HG02852 (cell line): ENCODE data around the gene SOSTDC1.
"Not testable (repeated sequence)": the region's sequence is repeated elsewhere in the genome, so short reads cannot be mapped to it uniquely, and the experiment has no call there.

Experiments
- ATAC-seq: cut with Tn5 transposase; IDR thresholded peaks from one replicate; pipeline ENCODE4 v1.9.1; 2021; ENCODE audit warnings: mild to moderate bottlenecking, moderate library complexity; ENCODE audit not compliant: unreplicated experiment

SOSTDC1 gene, protein sequence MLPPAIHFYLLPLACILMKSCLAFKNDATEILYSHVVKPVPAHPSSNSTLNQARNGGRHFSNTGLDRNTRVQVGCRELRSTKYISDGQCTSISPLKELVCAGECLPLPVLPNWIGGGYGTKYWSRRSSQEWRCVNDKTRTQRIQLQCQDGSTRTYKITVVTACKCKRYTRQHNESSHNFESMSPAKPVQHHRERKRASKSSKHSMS

DNA sequence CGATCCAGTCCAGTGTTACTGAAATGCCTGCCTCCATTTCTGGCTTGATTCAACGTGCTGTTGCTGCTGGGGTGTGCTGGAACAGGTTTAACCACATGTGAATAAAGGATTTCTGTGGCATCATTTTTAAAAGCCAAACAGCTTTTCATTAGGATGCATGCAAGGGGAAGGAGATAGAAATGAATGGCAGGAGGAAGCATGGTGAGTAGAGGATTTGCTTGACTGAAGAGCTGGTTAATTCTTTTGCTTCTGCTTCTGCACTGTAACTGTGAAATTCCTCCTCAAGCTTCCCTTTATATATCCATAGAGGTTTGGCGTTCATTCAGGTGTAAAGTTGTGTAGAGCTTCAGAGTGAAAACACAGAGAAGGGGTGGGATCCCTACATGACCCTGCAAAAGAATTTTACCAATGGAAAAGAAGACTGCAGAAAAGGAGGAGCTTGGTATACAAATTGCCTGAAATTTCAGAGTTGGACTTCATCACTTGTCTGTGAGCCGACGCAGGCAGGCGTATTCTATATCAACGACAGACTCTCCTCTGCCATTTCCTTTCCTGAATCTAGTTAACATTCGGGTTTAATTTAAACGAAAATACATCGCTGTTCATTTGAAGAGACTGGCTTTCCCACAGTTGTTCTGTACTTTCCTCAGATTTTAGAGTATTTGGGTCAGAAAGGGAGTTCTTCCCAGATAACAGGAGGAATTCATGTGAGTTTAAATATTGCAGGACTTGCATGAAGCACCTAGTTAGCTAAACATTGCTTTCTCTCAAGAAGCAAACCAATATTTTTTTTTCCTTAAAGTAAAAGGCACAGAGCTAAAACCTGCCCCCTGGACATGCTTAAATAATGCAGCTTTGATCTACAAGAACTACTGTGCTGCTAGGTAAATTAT, at the start of gene SOSTDC1:
SOSTDC1 (minus strand) TSS at position 270 of the 893 bp plus-strand sequence; CDS start at position 200, 70 bp downstream.
- ATAC-seq: no peak

DNA sequence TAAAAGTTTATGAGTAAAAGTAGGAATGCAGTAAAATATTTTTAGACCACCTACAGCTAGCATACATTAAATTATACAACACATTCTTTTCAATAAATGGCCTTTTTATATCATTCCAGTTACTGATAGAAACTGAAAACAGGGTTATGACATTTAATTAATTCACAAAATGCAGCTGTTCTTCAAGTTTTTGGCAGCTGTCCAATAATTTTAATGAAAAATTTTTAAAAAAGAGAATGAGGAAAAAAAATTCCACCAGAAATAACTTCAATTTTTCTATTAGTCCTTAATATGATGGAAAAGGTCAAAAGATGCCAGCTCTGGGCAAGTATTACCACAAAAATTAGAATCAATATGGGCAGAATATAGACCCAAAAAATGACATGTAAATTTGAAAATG, 49.2 kb upstream of the SOSTDC1 start:
- no peak for ATAC-seq

DNA sequence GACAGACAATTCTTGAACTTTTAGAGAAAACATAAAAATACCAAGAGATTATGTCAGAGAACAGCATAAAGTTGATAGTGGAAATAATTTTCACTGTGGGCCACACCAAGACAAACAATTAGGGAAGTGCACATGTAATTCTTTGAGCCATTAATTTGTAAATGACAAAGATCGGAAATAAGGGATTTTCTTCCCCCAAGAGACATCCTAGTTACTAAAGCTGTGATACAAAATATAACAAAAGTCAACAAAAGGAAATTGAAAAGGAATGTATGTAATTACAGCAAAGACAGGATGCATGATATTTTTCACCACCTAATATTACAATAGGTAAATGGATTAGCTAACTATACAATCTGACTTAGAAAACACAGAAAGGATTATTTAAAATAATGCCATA, 48.7 kb upstream of the SOSTDC1 start:
- no peak for ATAC-seq

DNA sequence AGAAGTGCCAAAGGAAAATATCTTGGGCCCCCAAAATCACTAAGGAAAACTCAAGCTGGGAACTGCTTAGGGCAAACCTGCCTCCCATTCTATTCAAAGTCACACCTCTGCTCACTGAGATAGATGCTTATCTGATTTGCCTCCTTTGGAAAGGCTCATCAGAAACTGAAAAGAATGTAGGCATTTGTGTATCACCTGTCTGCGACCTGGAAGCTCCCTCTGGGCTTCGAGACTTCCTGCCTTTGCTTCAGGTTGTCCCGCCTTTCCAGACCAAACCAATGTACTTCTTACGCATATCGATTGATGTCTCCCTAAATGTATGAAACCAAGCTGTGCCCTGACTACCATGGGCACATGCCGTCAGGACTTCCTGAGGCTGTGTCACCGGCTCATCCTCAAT, 46.6 kb upstream of the SOSTDC1 start:
- no peak for ATAC-seq

DNA sequence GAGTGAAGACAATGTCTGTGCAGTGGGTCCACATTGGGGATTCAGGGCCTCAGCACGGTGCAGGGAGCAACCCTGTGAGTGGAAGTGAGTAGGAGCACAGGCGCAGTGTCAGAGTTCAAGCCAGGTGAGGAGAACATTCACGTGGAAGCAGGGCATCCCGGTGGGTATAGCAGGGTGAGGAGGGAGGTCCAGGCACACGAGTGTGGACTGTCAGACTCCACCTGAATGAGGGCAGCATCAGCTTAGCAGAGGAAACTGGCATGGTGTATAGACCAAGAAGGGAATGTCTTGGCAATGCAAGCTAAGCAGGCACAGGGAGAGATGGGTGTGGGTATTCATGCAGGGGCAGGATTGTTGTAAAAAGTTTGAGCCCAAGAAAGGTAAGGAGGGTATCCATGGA, 45.8 kb upstream of the SOSTDC1 start:
- no peak for ATAC-seq

DNA sequence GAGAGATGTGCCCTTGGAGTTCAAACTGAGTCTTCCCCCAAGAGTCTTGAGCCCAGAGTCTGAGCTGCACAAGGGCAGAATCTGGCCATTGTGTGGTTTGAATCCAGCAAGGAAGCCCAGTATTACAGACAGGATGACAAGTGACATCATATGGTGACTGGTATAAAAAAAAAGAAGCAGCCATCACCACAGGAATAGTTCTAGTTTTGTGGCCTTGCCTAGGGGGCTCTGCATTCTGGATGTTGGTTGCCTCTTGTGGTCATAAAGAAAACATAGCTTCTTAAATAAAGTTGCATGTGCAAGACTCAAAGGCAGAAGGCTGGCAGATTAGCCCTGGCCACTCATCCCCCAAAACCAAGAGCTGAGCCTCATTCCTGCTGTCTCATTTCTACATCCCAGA, 44.3 kb upstream of the SOSTDC1 start:
- no peak for ATAC-seq

DNA sequence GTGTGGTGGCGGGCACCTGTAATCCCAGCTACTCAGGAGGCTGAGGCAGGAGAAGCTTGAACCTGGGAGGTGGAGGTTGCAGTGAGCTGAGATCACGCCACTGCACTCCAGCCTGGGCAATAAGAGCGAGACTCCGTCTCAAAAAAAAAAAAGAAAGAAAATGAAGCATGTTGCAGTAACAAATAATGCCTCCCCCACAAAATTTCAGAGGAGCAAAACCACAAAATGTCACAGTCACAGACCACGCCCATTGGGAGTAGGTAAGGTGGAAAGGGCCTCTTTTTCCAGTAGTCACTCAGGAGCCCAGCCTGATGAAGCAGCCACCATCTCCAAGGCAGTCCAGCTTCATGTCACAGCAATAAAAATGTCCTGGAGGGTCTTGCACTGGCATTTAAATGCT, 40.9 kb upstream of the SOSTDC1 start:
- not testable (repeated sequence) for ATAC-seq

DNA sequence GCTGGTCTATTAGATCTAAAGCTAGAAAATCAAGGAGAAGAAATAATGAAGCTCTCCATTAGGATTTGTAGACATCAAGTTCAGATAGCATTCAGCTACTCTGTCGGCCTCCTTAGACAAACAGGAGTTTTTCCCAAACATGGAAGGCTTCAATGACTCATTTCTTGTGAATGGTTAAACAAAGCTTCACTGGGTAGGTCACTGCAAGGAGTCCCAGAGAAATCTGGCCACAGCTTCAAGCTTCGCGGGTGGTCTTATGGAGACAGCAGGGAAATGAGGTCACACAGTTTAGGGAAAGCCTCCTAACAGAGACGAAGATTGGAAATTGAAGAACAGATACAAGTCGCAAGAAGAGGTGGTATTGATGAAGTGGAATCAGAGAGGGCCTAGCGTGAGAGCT, 38.5 kb upstream of the SOSTDC1 start:
- no peak for ATAC-seq

DNA sequence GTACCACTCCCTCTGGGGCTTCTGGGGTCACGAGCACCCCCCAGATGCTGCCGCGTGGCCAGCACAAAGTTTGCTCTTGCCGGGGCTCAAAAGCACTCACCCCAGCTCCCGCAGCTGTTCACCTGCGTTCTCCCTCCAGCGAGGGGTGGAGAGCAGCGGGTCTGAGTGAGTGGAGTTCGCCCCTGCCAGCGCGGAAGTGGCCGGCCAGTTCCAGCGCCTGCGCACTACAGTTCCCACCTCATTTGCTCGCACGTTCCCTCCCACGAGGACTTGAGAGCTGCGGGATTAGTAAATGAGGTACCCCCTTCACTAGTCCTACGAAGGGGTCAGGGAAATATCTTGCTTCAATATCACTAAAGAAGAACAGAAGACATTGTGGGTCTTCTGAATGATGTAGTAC, 36.8 kb upstream of the SOSTDC1 start:
- ATAC-seq: no peak

DNA sequence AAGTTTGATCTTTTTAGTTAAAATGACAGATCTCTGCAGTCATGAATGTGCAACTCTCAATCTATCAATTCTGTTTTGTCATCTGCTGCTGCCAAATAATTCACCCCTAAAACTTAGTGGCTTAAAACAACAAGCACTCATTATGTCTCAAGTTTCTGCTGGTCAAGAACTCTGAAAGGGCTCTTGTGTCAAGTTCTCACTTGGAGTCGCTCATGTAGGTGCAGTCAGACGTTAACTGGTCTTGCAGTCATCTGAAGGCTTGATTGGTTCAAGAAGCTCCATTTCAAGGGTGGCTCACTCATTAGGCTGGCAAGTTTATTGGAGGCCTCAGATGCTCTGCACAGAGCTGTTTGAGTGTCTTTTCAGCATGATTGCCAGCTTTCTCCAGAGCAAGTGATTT, 32.6 kb upstream of the SOSTDC1 start:
- ATAC-seq: no peak

DNA sequence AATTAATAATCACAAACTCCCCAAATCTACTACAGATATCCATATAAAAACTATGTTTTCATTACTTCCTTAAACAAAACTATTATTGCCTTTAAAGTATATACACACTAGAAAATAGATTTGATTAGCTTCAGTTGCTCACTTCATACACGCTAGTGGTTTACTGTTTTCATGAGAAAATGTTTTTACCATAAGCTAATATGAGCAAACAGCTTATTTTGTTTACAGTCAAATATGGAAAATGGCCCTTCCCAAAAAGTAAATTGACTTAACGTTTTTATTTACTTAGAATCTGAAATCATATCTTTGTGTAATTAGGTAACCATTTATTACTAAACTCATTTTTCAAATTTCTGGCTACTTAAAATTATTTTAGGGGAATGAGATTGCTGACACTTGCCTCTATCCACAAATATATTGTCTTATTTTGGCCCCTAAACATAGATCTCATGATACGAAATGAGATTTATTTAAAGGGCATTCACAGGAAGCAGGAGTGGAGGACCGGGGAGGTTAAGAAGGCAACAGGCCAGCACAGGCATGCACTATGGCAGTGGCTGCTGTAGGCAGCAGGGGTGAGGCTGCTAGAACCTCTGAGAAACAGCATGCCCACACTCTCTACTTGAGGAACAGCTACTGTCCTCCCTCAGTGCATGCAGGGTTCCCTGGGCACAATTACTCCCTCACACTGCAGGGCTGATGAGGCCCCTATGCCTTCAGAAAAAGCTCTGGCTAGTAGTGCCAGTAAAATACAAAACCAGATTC, 29.6 kb upstream of the SOSTDC1 start:
- ATAC-seq: no peak

DNA sequence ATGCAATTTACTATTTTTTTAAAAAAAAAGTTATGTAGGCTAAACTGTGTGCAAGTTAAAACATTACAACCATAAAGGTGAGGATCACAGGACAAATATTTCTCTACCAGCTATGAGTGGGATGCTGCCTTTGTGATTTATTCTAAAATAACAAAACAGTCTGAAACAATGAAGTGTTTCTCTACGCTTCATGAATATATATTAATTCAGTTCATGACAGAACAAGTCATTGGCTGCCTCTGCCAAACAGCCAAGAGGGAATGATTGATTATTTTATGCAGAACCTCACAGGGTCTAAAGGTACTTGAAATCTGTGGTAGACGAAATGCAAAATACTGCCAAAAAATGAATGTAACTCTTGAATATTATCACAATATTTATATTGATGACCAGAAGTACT, 29.0 kb upstream of the SOSTDC1 start:
- no peak for ATAC-seq

DNA sequence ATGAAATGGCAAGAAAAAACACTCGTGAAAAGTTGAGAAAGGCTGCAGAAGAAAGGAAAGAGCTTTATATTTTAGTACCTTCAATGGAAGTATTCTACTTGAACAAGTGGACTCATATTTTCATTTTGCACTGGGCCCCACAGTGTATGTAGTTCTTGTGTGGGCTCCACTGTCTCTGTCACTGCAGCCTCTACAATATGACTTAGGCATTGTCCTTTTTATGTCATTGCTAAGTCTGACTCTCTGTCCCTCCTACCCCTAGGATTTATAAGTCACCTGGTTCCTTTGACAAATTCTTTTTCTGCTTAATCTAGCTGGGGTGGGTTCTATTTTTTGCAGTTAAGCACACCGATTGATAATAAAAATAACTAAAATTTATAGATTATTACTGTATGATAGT, 27.7 kb upstream of the SOSTDC1 start:
- no peak for ATAC-seq

DNA sequence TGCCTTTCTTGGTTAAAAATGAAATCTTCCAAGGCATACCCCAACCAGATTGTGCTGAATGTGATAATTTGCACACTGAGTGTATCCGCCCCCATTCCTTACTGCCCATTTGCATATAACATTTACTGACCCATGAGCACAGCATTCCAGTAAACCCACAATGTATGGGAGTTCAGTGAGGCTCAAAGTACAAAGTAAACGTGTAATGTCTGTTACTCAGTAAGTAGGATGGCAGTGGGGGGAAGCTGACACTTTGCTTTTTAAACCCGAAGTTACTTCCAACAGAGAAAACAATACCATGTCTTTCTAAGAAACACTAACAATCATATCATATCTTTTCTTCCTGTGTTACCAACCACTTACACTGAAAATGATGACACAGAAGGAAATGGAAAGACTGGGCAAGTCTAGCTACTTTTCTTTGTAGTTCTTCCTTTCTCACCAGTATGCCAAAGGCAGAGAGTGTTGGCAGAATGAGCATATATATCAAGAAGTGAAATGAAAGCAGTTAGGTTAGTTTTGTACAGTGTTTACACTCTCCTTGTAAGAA, 27.1 kb upstream of the SOSTDC1 start:
- no peak for ATAC-seq

DNA sequence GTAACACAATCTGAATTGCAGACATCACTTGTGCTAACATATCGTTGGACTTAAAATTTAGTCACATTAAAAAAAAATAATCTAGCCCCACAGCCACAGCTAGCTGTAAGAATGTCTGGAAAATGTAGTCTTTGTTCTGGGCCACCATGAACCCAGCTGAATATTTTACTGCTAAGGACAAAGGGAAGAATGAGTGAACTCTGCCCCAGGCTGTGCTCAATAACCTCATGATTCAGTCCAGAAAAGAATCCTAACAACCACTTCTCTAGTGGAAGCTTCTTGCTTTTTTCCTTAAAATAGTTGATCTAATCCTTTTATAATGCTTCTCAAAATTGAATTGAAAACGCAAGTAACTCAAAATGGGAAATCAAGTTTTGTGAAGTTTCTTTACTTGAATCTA, 25.6 kb upstream of the SOSTDC1 start:
- no peak for ATAC-seq

DNA sequence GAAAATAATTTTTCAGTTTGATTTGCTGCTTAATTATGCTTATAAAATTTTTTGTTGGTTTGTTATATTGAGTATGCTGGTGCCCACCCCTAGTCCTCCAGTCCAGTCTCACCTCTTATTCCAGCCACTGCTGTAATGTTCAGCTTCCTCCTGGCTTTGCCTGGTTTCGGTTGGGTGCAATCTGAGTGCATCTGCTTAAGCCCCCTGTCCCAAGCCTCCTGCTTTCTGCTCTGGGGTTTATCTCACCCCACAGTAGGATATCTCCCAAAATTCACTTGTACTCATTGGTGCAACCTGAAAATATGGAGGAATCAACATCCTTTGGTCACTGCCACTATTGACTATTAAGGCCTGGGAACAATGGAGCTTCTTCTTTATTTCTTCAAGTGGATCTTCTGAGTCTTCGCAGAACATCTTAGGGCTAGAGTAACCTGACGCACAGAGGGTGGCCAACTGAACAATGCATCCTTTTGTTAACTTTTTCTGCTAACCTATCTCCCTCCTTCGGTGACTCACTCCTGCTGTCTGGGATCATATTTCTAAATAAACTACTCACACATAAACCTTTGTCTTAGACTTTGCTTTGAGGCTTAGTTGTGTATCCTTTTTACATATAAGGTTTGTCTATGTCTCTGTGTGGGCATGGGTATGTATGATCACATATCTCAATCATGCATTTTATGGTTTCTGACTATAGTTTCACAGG, 19.1 kb upstream of the SOSTDC1 start:
- no peak for ATAC-seq

DNA sequence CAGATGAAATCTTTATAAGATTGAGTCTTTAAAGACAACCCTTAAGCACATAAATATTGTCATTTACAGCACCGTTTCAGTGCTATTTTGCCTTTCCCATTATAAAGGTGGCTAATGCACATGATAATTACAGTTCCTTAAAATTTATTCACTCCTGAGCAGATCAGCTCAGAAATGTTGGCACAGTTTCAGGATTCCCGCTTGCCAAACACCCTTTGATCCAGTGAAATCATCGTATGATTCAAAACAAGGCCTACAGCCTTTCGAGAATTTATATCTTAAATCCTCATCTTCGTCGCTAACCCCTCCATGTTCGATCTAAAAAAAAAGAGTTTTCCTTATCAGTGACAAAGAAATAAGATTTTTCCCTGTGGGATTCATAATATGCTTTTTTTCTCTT, 14.1 kb upstream of the SOSTDC1 start:
- ATAC-seq: no peak

DNA sequence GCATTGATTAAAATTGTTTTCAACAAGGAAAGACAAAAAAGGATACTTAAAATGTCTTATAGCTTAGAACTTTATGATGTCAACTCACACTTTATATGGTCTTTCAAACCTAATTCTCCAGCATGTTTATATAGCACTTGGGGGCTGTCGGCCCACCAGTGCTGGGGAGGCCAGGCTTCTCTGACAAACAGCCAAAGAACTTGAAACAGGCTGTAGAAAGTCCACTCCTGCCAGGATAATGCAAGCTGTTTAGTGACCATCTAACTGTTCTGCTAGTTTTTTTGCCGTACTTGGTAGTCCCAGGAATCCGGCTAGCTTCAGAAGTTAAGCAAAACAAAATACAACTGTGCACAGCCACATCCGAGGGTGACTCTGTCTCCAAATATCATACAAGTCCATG, 13.6 kb upstream of the SOSTDC1 start:
- no peak for ATAC-seq

DNA sequence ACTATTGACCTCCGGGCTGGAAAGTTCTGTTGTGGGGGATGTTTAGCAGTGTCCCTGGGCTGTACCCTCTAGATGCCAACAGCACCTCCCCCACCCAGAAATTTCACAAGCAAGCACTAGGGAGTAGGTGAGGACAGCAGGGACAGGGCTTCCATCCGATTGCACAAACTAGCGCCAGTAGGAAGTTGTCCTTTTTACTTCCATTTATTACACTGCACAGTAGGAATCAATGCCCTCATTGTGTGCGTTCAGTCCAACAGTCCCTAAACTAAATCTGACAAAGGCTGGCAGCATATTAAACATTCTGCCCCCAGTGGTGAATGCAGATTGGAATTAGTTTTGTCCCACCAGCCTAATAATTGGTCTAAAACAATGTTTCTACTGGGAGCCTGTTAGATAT, 6.4 kb upstream of the SOSTDC1 start:
- ATAC-seq: no peak

DNA sequence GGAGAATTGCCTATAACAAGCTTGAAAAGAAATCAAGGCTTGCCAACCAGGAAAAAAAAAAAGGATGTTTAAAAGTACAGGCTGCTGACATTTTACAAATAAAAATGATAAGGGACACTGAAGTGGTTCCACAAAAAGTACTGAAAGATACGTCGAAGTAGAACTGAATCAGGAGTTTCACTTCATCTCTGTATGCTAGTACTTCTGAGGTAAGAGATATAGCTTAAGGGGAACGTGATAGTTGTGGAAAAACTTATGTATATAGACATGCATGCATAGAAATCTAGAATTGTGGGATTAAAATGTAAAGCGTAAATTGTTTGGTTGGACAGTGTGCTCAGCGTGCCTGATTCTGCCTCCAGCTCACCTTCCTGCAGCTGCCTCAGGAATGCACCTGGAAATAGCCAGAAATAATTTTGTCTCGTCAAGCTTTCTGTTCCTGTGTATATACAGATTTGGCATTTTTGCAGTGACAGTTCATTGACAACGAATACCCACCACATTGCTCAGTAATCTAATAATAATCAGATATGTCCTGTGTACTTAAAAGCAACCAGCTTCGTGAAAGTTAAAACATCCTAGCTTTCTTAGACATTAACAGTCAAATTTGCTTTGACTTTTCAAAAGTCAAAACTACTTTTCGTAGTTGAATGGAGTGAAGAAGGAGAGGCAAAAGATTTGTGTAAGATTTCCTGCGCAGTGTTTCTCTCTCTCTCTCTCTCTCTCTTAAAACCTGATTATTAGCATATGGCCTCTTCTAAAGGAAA, 1.4 kb downstream of the SOSTDC1 start:
- no peak for ATAC-seq
